Testis (tissue), 3 donors: ENCODE measurements around the gene NLRP1. TPM values are rescaled to one million over a fixed set of nuclear protein-coding genes. Genes with fewer than 3 reads are reported as not detected.
A peak's percentile ranks its signal among the peaks of the same experiment; 100 is the strongest.

Experiments
- DNase-seq: peaks from one replicate; pipeline ENCODE4 v3.0.0-alpha.2; 2019
- H3K27ac ChIP-seq, 2 donors: fragments of 200-600 bp; sonication (generic); one replicate each; pipeline ENCODE4 v1.5.1; 2019
- H3K27me3 ChIP-seq: fragments of 200-600 bp; sonication (generic); one replicate; pipeline ENCODE4 v1.5.1; 2019
- H3K36me3 ChIP-seq: fragments of 200-600 bp; sonication (generic); one replicate; pipeline ENCODE4 v1.5.1; 2017; ENCODE audit warnings: low read depth; ENCODE audit errors: missing control alignments
- H3K4me1 ChIP-seq: fragments of 200-600 bp; sonication (generic); one replicate; pipeline ENCODE4 v1.5.1; 2019
- H3K4me3 ChIP-seq, 2 donors: fragments of 200-600 bp; sonication (generic); one replicate each; pipeline ENCODE4 v1.5.1; 2017 to 2019
- H3K9me3 ChIP-seq: fragments of 200-600 bp; sonication (generic); one replicate; pipeline ENCODE4 v1.5.1; 2017
- CTCF ChIP-seq, 3 experiments: fragments of 450-650 bp in 2 of 3; fragments of 200-600 bp in 1 of 3; sonication (generic) in 1 of 3; IDR thresholded peaks; one replicate each; pipeline ENCODE4 v1.5.1; 2016 to 2019; ENCODE audit warnings: antibody characterized with exemption in 3 of 3, mild to moderate bottlenecking in 2 of 3, moderate library complexity in 1 of 3
- POLR2A ChIP-seq: fragments of 450-650 bp; IDR thresholded peaks from one replicate; pipeline ENCODE4 v1.6.1; 2017; ENCODE audit warnings: antibody characterized with exemption, mild to moderate bottlenecking, moderate library complexity
- WGBS, 2 donors: methylation state at CpG; one replicate each; pipeline ENCODE4 v1.1.5; 2018; 5-methylcytosine and 5-hydroxymethylcytosine counted together
- intact Hi-C: fragments of 100-400 bp; cut with DNase I; formaldehyde crosslinking; loops from one replicate; pipeline ENCODE4 v1.15.1; 2023; ENCODE audit warnings: low total_unique reads
- polyA plus RNA-seq: library from polyadenylated mRNA; stranded (reverse); fragments of 350-450 nt; fragmentation: Illumina TruSeq; extraction: RNeasy Lipid Tissue Mini Kit (QIAGEN cat#74804); gene quantifications from one replicate; pipeline ENCODE4 v1.2.3, GENCODE V29; 2014; ENCODE audit warnings: low read depth, low replicate concordance; ENCODE audit not compliant: insufficient read depth
- total RNA-seq, 2 donors: library from RNA; depleted of rRNA; stranded (reverse); fragments of >200 nt; gene quantifications; one replicate each; pipeline ENCODE4 v1.2.3, GENCODE V29; 2016

The NLRP1 gene
- total and polyA plus RNA-seq, 3 donors from 2014 or later, result 35.4 to 68.5 (median 39.0) TPM

- no peaks in the 10 kb centered on the region for H3K27me3 ChIP-seq
- no peak for DNase-seq
- H3K27ac ChIP-seq, result no peak overlapping the region
- H3K36me3 ChIP-seq, result no peaks in the 10 kb centered on the region
- TF ChIP-seq POLR2A, result no peak
- peak in 2 of 3 experiments; percentile 37 to 57 for TF ChIP-seq CTCF (IDR thresholded peaks at IDR 0.05)
- WGBS, 2 donors, result 23 to 39% methylated on average over 7 of the region's 7 CpGs
- H3K4me1 ChIP-seq, result no peaks in the 10 kb centered on the region
- intact Hi-C loops, result no loop called here
- no peaks in the 10 kb centered on the region for H3K9me3 ChIP-seq
- H3K4me3 ChIP-seq, result no peak overlapping the region
These were observed 8.1 kb upstream of the NLRP1 start for GRCh38 chr17:5592382-5592781.

- Histone ChIP-seq H3K36me3 (no peaks in the 10 kb centered on the region), H3K4me3 (no peak overlapping the region), H3K27me3 (no peaks in the 10 kb centered on the region), H3K9me3 (no peaks in the 10 kb centered on the region), H3K27ac (no peak overlapping the region), H3K4me1 (no peaks in the 10 kb centered on the region)
- intact Hi-C loops, result no loop called here
- 70 to 71% methylated on average over 11 of the region's 11 CpGs for WGBS, 2 donors
- TF ChIP-seq POLR2A (no peak), CTCF (IDR thresholded peaks at IDR 0.05) (no peak)
- DNase-seq, result no peak
These were observed 7.7 kb upstream of the NLRP1 start for GRCh38 chr17:5591966-5592365.

- WGBS, 2 donors, result 84 to 87% methylated on average over 6 of the region's 6 CpGs
- Histone ChIP-seq H3K27ac (no peak overlapping the region), H3K9me3 (no peaks in the 10 kb centered on the region), H3K36me3 (no peaks in the 10 kb centered on the region), H3K4me1 (no peaks in the 10 kb centered on the region), H3K4me3 (no peak overlapping the region), H3K27me3 (no peaks in the 10 kb centered on the region)
- no peak for TF ChIP-seq CTCF (IDR thresholded peaks at IDR 0.05)
- no peak for TF ChIP-seq POLR2A
- intact Hi-C loops, result loop anchor here (5.0 kb wide), 1 partner anchor 834 kb away; no protein-coding TSS in a partner anchor
- DNase-seq, result no peak
These were observed 4.3 kb upstream of the NLRP1 start for GRCh38 chr17:5588584-5588983.

GRCh38 chr17:5587438-5588032, 3.2 kb upstream of the NLRP1 start:
- peak; percentile 65 for DNase-seq
- no peaks in the 10 kb centered on the region for H3K9me3 ChIP-seq

More at GRCh38 chr17:5587438-5588032, 3.2 kb upstream of the NLRP1 start:
- H3K27me3 ChIP-seq, result no peaks in the 10 kb centered on the region
- no peak for TF ChIP-seq POLR2A
- peak; percentile 79 to 89 (median 86) for TF ChIP-seq CTCF (IDR thresholded peaks at IDR 0.05)
- no peaks in the 10 kb centered on the region for H3K36me3 ChIP-seq
- H3K4me3 ChIP-seq, result no peak overlapping the region
- no peaks in the 10 kb centered on the region for H3K4me1 ChIP-seq
- 44 to 50% methylated on average over 6 of the region's 6 CpGs for WGBS, 2 donors
- H3K27ac ChIP-seq, result no peak overlapping the region
- intact Hi-C loops, result loop anchor here (5.0 kb wide), 1 partner anchor 835 kb away; no protein-coding TSS in a partner anchor
